Measurements from ENCODE around the gene PSMB5.
"Not testable (repeated sequence)": the region's sequence is repeated elsewhere in the genome, so short reads cannot be mapped to it uniquely, and the experiment has no call there.

The PSMB5 gene

DNA sequence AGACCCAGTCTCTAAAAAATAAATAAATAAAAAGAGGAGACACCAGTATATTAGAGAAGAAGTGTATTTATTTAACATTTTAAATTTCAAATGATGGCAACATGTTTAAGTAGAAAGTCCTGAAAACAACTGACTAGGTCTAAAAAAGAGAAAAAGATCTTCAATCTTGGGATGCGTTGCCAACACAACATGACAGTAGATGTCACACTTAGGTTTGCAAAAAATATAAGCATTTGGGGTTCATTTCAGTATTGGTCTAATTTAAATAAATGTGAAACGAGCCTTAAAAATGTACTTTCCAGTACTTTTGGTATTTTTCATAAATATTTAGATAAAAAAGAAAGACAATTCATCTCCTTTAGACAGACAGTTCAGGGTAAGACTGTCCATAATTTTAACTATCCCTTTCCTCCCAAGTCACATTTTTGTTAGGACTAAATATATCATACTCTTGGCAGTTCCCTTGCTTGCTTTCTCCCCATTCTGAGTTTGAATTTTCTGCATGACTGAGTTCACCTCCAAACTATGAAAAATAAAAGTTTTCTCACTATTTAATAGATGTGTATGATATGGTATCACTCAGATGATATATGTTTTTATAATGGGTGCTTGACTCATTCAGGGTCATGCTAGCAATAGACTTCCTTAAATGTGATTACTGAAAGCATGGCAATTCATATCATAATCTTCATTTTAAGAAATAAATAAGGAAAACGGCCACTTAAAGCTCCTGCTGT is 29.1 kb downstream of the PSMB5 start:
- Histone ChIP-seq H3K4me3 (ENCODE audit: low read depth, low read length) (no peak overlapping the region; the same call in 1 of the 2 replicates), H3K27me3 (ENCODE audit: insufficient read depth, low read depth, severe bottlenecking) (no peaks in the 10 kb centered on the region), H3K9me3 (ENCODE audit: severe bottlenecking) (no peaks in the 10 kb centered on the region), H3K27ac (peak overlapping the region; percentile 94), H3K36me3 (no peaks in the 10 kb centered on the region)
- no peak for DNase-seq
- TF ChIP-seq, protein P1, sequence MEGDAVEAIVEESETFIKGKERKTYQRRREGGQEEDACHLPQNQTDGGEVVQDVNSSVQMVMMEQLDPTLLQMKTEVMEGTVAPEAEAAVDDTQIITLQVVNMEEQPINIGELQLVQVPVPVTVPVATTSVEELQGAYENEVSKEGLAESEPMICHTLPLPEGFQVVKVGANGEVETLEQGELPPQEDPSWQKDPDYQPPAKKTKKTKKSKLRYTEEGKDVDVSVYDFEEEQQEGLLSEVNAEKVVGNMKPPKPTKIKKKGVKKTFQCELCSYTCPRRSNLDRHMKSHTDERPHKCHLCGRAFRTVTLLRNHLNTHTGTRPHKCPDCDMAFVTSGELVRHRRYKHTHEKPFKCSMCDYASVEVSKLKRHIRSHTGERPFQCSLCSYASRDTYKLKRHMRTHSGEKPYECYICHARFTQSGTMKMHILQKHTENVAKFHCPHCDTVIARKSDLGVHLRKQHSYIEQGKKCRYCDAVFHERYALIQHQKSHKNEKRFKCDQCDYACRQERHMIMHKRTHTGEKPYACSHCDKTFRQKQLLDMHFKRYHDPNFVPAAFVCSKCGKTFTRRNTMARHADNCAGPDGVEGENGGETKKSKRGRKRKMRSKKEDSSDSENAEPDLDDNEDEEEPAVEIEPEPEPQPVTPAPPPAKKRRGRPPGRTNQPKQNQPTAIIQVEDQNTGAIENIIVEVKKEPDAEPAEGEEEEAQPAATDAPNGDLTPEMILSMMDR (IDR thresholded peaks at IDR 0.05; ENCODE audit: low read depth, low read length): no peak

GRCh38 chr14:23004274-23004673 is 30.4 kb downstream of the PSMB5 start:
- H3K4me3 ChIP-seq (ENCODE audit: low read depth, low read length); H3K9me3 ChIP-seq (ENCODE audit: severe bottlenecking); H3K27me3 ChIP-seq (ENCODE audit: insufficient read depth, low read depth, severe bottlenecking); H3K36me3 ChIP-seq; DNase-seq; H3K27ac ChIP-seq: not testable (repeated sequence)

DNA sequence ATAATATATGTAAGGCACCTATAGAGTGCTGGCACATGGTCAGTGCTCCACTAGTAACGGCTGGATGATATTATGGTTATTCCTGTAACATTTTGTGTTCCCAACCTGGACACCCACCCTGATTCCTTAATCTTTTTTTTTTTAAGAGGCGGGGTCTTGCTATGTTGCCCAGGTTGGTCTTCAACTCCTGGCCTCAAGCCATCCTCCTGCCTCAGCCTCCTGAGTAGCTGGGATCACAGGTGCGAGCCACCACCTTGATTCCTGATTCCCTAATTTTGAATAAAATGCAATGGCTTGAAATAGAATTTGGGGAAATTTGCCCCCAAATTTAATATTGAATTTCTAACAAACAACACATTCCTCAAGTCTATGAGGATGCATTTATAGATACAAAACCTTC is 32.1 kb downstream of the PSMB5 start:
- Histone ChIP-seq H3K9me3 (ENCODE audit: severe bottlenecking) (no peaks in the 10 kb centered on the region), H3K36me3 (no peaks in the 10 kb centered on the region; the same call in 1 of the 2 replicates), H3K27me3 (ENCODE audit: insufficient read depth, low read depth, severe bottlenecking) (no peaks in the 10 kb centered on the region), H3K4me3 (ENCODE audit: low read depth, low read length) (no peak overlapping the region), H3K27ac (no peak overlapping the region)
- TF ChIP-seq, protein P1 (IDR thresholded peaks at IDR 0.05; ENCODE audit: low read depth, low read length): no peak
- DNase-seq: no peak

DNA sequence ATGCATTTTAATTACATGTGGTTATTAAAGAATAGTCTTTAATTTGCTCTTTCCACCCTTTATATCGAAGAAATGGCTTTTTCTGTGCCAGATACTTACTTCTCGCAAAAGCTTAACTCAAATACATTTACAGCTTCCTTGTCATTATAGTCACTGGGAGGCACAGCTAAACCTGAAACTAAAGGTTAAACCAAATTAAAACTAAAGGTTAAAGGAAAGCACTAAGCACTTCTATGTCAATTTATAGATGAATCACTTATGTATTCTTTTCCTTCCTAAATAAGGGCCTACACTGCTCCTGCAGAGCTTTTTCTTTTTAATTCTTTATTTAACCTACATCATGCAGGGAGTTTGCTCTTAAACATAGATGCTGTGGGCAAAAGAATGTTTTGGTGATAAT is 33.8 kb downstream of the PSMB5 start:
- Histone ChIP-seq H3K36me3 (no peaks in the 10 kb centered on the region; the same call in 1 of the 2 replicates), H3K27me3 (ENCODE audit: insufficient read depth, low read depth, severe bottlenecking) (no peaks in the 10 kb centered on the region), H3K9me3 (ENCODE audit: severe bottlenecking) (no peaks in the 10 kb centered on the region), H3K4me3 (ENCODE audit: low read depth, low read length) (no peak overlapping the region), H3K27ac (no peak overlapping the region)
- TF ChIP-seq, protein P1 (IDR thresholded peaks at IDR 0.05; ENCODE audit: low read depth, low read length): no peak
- no peak for DNase-seq

DNA sequence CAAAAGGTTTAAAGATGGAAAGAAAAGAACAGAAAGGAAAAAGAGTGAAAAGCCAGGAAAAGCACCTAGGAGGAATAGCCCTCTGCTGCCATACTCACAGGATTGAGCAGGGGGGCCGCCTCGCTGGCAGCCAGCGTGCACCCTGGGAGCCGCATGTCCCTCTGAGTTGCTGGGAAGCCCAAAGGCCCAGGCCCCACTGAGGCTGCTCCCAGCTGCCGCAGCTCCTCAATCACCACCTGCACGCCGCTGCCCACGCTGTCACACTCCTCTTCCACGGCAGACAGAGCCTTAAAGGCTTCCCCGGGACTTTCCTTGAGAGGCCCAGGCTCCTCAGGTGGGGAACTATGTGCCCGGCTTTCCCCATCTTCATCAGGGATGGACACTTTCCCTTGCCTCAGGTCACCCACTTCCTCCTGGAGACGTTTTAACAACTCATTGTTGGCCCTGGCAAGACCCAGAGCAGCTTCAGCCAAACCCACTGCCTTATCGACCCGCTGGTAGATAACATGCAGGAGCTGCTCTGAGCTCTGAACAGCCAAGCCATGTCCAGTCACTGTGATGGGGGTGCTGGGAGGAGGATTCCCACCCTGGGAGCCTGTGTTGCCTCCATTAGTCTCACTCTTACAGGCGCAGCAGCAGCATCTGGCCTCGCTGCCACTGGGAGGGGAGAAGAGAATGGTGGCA is 36.2 kb downstream of the PSMB5 start:
- H3K9me3 ChIP-seq (ENCODE audit: severe bottlenecking): no peaks in the 10 kb centered on the region
- no peaks in the 10 kb centered on the region; the same call in 1 of the 2 replicates for H3K36me3 ChIP-seq
- peak overlapping the region; percentile 91 for H3K27ac ChIP-seq
- no peak for DNase-seq
- TF ChIP-seq, protein P1 (IDR thresholded peaks at IDR 0.05; ENCODE audit: low read depth, low read length): no peak
- H3K4me3 ChIP-seq (ENCODE audit: low read depth, low read length): no peak overlapping the region
- H3K27me3 ChIP-seq (ENCODE audit: insufficient read depth, low read depth, severe bottlenecking): no peaks in the 10 kb centered on the region

DNA sequence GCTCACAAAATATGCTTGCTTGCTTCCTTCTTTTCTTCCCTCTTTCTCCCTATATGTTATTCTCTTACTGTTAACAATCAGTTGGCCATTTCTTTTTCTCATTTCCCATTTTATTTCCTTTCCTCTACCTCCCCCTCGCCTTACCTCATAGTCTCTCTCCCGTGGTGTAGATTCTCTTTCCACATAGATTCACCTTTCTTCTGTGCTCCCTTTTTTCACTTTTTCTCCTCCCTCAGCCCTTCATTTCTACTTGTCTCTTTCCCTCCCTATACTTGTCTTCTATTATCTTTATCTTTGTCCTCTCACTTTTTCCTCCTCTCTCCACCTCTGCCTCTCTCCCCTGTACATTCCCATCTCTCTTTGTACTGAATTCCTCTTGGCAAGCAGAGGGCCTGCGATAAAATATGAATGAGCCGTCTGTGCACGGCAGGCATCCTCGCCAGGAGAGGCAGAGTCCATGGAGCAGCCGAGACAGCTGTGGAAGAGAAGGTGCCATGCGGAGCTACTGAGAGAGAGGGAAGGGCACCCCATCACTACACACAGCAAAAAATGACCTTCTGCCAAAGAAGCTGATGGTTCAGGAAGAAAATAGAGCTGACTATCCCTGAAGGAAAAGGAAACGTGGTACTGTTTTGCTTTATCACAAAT is 36.9 kb downstream of the PSMB5 start:
- Histone ChIP-seq H3K36me3 (no peaks in the 10 kb centered on the region; the same call in 1 of the 2 replicates), H3K9me3 (ENCODE audit: severe bottlenecking) (no peaks in the 10 kb centered on the region), H3K27me3 (ENCODE audit: insufficient read depth, low read depth, severe bottlenecking) (no peaks in the 10 kb centered on the region), H3K4me3 (ENCODE audit: low read depth, low read length) (peak overlapping the region; percentile 32), H3K27ac (peak overlapping the region; percentile 91)
- TF ChIP-seq, protein P1 (IDR thresholded peaks at IDR 0.05; ENCODE audit: low read depth, low read length): no peak
- DNase-seq: no peak
